NB4 (cell line): Measurements from ENCODE around the gene LRRC4C.
A peak's percentile ranks its signal among the peaks of the same experiment; 100 is the strongest.

Source experiments
- DNase-seq: peaks from one replicate; pipeline ENCODE4 v3.0.0; 2010; ENCODE audit warnings: low read depth
- H3K4me3 ChIP-seq: one replicate; pipeline ENCODE4 v1.5.1; 2011; ENCODE audit warnings: mild to moderate bottlenecking, low read depth, low read length, moderate library complexity
- CTCF ChIP-seq: IDR thresholded peaks from one replicate; pipeline ENCODE4 v1.5.1; 2012; ENCODE audit warnings: low read depth, low read length
- MAX ChIP-seq: IDR thresholded peaks from 2 replicates; pipeline ENCODE4 v1.6.1; 2011; ENCODE audit warnings: low read depth, low read length
- MYC ChIP-seq: IDR thresholded peaks from 2 replicates; pipeline ENCODE4 v1.6.1; 2011; ENCODE audit warnings: low read depth, low read length
- POLR2A ChIP-seq: IDR thresholded peaks from 2 replicates; pipeline ENCODE4 v1.6.1; 2011; ENCODE audit warnings: mild to moderate bottlenecking; ENCODE audit not compliant: insufficient read length; ENCODE audit errors: extremely low read depth

The LRRC4C gene

GRCh38 chr11:40328890-40329614 is 1130.4 kb downstream of the LRRC4C start:
- DNase-seq = peak; percentile 4
- H3K4me3 ChIP-seq = no peak overlapping the region
- TF ChIP-seq POLR2A = no peak
- no peak for TF ChIP-seq MAX
- TF ChIP-seq MYC = no peak
- TF ChIP-seq CTCF = no peak

- no peak for TF ChIP-seq MYC
- no peak overlapping the region for H3K4me3 ChIP-seq
- no peak for DNase-seq
Measured at GRCh38 chr11:40323241-40323640, 1136.2 kb downstream of the LRRC4C start.

- H3K4me3 ChIP-seq = no peak overlapping the region
- TF ChIP-seq POLR2A (no peak), MYC (no peak), CTCF (no peak), MAX (no peak)
- DNase-seq = no peak
Measured at GRCh38 chr11:40321537-40321936, 1137.9 kb downstream of the LRRC4C start.

GRCh38 chr11:40316171-40316570 is 1143.3 kb downstream of the LRRC4C start:
- H3K4me3 ChIP-seq = no peak overlapping the region
- TF ChIP-seq POLR2A (no peak), MAX (no peak), CTCF (no peak), MYC (no peak)
- DNase-seq = no peak

- no peak for TF ChIP-seq MAX
- TF ChIP-seq POLR2A = no peak
- no peak for TF ChIP-seq CTCF
- no peak for TF ChIP-seq MYC
- DNase-seq = no peak
- no peak overlapping the region for H3K4me3 ChIP-seq
Measured at GRCh38 chr11:40315122-40315521, 1144.3 kb downstream of the LRRC4C start.

- no peak overlapping the region for H3K4me3 ChIP-seq
- DNase-seq = no peak
- TF ChIP-seq POLR2A (no peak), MYC (no peak), MAX (no peak), CTCF (no peak)
Measured at GRCh38 chr11:40314327-40314726, 1145.1 kb downstream of the LRRC4C start.
